Activated CD8-positive, alpha-beta memory T cell treated with anti-CD3 and anti-CD28 coated beads, Interleukin-2, amount 50 U/mL, for 4 hours (primary cell): Measurements from ENCODE around the gene PAIP2.
A peak's percentile ranks its signal among the peaks of the same experiment; 100 is the strongest.
"Not testable (repeated sequence)": the region's sequence is repeated elsewhere in the genome, so short reads cannot be mapped to it uniquely, and the experiment has no call there.

Experiments
- DNase-seq: peaks from one replicate; pipeline ENCODE4 v3.0.0-alpha.2; 2020

Gene PAIP2

DNA sequence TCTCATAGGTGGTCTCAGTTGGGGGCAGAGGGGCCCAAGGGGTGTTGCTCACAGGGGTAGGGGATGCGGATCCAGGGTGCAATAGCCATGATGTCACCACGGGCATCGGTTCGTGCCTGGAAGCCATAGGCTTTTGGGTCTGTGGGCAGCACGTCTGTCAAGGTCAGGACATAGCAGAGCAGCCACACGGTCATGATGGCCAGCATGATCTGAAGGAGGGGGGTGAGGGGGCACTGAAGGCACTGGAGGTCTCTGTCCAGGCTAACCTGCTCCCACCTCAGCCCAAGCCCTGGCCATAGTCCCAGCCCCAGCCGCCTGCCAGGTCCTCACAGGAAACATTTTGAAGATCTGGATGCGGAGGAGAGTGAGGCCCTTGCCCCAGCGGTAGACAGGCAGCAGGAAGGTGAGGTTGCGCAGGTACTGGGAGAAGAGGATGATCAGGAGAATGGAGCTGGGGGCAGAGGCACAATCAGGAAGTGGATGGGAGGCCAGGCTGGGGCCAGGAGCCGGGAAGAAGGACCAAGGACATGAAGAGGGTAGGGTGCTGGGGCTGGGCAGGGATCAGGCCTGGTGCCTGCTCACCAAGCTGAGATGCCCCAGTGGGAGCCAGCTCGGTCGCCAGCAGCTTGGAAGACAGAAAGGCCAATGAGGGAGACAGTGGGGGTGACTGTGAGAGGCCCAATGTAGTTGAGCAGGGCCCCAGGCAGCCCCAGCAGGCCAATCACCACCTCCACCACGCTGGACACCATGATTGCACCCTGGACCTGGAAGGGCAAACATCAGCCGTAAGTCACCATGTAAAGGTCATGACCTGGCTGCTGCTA lies 38.2 kb downstream of the PAIP2 start:
- no peak for DNase-seq

DNA sequence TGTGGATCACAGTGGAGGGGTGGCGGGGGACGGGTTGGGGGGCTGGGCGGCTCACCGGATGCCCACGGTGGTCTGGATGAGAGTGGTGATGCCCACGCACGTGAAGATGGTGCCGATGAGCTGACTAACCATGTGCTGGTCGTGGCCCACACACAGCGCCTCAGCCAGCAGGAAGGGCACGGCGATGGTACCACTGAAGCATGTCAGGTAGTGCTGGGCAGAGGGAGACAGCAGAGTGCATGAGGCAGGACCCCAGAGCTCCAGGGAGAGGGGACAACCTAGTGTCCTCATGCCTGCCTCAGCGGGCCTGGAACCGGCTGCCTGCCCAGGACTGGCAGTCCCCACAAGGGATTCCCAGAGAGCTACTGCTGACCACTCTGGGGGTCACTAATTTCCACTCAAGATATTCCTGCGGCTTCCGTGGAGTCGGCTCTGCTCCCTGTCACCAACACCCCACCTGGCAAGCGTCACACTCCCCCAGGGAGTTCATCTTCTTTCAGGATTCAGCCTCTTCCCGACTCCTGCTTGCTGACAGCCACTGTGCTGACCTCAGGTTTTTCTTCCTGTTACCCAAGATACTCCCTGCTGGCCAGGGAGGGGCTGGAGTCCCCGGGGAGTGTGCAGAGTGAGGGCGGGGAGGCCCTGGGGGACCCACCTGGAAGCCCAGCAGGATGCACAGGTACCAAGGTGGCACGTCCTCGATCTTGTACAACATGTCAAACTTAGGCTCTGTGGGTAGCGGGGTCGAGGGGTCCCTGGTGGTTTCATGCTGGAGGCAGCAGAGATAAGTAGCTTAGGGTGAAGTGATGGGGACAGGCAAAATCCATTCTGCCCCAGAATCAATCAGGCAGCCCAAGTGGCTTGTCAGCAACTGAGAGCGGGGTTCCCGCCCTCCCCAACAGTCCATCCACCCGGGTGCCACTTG lies 40.4 kb downstream of the PAIP2 start:
- no peak for DNase-seq

DNA sequence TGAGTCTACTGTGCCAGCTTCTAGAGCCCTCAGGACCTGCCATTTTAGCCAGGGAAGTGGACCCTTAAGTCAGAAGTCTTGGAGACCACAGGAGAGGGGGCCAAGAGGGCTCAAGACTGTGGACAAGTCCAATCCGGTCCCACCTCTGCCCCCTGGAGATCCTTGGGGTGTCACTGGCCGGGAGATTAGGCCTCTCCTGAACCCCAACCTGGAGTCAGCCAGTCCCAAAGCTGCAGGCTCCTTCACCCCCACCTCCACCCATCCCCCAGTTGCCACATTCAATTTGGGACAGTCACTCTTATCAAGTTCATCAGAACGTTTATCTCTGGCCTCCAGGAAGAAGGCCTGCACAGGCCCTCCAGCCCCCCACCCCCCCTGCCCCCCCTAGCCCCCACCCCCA lies 41.2 kb downstream of the PAIP2 start:
- DNase-seq: no peak

DNA sequence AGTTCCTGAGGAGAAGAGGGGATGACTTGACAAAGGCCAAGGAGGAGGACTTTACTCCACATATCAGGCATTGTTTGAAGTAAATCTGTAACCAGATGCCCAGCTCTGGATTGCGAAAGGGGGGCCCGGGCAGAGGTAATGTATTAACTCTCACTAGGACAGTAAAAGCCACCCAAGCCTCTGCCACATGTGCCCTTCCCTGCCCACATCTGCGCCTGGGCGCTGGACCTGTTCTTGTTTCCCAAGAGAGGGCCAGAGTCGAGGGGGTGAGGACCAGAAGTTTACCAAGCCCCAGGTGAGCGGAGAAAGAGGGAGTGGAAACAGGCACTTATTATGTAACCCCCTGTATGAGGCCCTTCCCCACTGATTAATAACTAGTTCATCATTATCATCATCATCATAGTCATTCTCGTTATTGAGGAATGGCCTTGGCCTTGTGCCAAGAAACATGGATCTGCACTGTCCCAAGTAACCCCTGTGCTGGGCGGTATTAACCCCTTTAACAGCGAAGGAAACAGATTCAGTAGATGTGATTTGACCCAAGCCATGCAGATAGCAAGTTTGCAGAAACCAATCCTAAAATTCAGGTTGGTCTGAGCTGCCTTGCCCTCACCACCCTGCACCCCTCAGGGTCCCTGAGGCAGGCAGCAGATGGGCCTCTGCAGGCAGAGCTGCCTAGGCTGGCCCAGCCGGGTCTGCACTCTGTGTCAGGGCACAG lies 41.8 kb downstream of the PAIP2 start, which contains the start of gene SLC23A1:
TSS of gene SLC23A1 (minus strand) at position 23 of the 718 bp plus-strand sequence. CDS start 44 bp downstream, outside the sequence.
- no peak for DNase-seq

DNA sequence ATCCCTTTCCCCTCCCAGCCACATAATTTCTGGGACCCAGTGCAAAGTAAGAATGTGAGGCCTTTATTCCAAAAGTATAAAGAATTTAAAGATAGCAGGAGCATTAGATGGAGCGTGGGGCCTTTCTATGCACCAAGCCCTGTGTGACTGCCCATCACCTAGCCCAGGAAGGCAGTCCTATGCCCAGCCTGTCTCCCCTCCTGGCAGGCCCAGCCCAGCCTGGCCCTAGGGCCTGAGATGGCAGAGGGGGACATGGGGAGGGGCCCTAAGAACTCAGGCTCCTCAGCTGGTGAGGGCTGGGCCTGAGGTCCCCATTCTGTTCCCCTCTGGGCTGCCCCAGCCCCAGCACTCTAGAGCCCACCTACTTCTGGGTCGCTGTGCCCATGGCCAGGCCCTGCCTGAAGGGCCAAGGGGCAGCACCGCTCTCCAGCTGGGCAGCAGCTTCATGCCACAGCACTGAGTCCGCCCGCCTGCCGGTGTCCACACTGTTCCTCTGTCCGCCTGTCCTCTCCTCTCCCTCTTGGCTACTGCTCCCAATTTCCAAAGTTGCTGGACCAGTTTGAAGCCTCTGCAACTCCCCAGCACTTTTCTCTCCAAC lies 42.4 kb downstream of the PAIP2 start:
- DNase-seq: no peak

DNA sequence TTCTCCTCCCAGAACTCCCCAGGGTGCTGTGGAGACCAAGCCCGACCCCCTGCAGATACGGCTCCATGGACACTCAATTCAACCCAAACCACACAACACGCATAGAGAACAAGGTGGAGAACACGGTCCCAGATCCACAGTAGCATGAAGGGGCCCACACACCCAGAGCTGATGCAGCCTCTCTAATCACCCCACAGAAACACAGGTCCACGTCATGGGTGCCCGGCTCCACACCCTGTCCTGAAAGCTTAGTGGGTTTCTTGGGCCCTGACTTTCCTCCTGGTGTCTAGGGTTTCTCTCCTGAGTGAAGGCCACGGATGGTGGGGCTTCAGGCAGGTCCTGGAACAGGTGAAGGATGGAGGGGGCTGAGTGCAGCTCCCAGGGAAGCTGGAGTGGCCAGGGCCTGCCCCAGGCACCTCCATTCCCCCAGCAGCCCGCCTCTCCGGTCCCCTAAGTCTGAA lies 43.0 kb downstream of the PAIP2 start:
- no peak for DNase-seq

DNA sequence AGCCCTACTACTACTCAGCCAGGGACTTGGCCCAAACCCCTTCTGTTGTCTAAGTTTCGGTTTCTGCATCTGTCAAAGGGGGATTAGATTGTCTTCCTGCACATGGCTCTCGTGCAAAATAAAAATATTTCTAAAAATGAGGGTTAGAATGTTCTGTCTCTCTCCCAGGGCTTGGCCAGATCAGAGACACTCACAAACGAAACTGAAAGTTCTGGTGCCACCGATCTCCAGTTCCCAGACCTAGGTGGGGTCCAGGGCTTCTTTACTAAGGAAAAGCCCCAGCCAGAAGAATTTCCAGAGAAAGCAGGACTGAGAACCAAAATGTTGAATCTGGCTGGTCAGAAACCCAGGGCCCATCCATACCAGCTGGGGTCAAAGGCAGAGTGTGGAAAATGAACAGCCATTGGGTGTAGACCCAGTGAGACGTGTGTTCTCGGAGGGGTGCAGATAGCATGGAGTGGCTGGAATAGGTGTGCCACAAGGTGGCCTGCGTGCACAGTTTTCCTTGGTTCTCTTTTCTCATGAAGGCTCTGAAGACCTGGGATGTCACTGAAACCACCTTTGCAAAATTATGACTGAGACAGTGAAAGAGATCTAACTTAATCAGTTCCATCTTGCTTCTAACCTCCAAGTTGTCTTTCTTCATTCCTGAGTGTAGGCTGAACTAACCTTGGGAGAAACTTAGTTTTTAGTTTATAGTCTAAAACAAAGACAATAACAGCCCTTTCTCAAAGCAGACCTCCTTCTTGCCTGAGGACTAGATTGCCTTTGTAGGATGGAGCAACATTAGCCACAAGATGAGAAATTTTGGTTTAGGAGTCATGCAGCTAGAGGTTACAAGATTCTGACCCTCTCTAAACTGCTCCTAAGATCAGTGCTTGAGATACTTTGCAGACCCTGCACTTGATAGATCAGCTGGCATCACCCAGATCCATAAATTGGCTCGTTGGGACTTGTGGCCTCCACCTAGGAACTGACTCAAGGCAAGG lies 43.7 kb downstream of the PAIP2 start:
- no peak for DNase-seq

DNA sequence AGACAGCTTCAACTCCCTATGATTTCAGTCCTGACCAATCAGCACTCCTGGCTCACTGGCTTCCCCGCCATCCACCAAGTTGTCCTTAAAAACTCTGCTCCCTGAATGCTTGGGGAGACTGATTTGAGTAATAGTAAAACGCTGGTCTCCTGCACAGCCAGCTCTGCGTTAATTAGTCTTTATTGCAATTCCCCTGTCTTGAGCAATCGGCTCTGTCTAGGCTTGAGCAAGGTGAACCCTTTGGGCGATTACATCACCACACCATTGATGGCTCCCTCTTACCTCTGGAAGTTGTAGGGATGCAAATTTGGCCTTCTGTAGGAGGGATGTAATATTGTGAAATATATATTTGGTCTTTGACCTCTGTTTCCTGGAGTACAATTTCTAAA lies 44.4 kb downstream of the PAIP2 start:
- DNase-seq: no peak

DNA sequence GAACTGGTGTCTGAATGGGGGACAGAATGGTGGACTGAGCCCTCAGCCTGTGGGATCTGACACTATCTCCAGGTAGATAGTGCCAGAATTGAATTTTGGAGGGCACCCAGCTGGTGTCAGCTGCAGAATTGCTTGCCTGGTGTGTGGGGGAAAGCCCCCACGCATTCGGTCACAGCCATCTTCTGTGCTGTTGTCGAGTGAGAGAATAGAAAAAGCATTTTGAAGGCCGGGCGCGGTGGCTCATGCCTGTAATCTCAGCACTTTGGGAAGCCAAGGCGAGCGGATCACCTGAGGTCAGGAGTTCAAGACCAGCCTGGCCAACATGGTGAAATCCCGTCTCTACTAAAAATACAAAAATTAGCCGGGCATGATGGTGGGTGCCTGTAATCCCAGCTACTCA lies 45.3 kb downstream of the PAIP2 start:
- not testable (repeated sequence) for DNase-seq

DNA sequence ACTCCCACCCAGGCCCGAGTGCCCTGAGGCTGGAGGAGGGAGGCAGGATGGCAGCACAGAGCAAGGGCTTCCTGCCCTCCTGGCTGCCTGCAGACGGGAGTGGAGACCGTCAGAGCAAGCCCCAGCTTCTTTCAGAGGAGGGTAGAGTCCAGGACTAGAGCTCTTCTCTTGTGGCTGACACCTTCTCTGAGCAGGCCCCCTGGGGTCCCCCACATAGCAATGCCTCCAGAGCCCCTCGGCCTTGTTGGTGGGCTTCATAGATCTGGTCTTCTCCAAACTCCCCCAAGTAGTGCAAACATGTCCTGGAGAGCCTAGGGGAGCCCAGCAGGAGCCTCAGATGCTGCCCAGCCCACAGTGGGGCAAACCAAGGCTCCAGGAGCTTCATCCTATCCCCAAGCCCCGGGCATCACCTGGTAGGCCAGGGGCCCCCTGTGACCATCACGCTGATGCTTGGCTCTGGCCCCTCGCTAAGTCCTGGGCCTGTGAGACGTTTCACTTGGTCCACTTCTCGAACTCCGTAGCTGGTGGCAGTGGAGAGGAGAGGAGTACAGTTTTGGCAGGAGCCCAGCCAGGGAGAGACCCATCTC lies 46.0 kb downstream of the PAIP2 start:
- DNase-seq: no peak

DNA sequence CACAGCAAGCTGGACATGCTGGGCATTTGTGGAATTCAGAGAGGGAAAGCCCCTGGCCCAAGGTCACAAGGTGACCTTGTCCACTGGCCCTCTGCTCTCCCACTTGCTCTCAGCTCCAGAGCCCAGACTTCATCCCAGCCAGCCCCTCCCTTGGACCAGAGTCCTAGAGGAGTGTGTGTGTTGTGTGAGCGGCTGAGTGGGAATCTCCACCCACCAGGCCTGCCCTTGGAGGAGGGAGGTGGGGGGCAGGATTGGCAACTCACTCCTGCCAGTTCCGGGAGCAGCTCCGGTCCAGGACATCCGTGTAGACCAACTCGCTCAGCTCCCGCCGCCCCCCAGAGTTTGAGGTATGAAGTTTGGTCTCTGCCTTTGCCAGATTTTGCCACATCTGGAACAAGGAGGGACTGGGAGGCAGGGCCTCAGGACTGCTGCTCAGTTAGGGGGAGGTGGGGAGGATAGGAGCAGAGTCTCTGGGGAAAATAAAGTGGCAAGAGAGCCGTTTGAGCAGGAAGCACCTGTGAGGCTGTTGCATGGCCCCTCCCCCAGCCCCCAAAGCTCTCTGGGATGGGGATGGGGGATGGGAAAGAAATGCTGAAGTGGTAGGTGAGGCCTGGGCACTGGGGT lies 46.7 kb downstream of the PAIP2 start:
- no peak for DNase-seq

DNA sequence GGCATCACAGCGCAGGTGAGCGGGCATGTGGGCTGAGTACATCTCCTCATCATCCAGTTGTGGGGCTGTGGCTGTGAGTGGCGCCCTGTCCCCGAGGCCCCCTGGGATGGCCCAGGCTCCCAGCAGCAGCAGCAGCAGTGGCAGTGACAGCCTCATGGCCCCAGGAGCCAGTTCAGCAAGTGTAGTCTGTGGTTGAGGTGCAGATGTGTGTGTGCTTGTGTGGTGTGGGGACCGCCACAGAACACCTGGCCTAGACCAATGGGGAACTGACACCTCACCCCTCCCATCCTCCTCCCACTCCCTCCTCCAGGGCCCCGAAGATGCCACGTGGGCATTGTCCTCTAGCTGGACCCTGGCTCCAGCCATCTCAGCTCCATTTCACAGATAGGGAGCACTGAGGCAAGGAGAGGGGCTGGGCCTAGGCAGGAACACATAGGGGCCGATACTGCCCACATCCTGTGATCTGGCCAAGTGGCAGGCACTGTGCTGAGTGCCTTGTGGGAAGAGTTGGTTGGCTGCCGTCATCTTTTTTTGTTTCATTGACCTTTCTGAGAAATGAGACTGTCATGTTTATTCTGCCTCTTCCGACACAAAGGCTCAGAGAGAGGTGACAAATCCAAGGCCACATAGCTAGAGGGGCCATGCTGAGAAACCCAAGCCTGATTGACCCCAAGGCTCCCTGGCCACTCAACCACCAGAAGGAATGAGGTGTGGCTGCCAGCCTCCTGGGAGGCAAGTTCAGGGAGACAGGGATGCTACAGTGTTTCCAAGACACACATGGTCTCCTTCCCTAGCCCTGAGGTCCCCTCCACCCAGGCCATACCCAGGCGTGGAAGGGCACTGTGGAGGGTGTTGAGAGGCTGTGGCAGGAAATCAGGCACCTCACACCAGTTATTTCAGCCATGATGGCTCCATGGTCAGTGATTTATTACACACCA lies 48.3 kb downstream of the PAIP2 start, which contains the start of gene MZB1:
TSS of gene MZB1 (minus strand) at position 213 of the 938 bp plus-strand sequence. CDS start at position 156, 57 bp downstream.
- peak; percentile 61 for DNase-seq

DNA sequence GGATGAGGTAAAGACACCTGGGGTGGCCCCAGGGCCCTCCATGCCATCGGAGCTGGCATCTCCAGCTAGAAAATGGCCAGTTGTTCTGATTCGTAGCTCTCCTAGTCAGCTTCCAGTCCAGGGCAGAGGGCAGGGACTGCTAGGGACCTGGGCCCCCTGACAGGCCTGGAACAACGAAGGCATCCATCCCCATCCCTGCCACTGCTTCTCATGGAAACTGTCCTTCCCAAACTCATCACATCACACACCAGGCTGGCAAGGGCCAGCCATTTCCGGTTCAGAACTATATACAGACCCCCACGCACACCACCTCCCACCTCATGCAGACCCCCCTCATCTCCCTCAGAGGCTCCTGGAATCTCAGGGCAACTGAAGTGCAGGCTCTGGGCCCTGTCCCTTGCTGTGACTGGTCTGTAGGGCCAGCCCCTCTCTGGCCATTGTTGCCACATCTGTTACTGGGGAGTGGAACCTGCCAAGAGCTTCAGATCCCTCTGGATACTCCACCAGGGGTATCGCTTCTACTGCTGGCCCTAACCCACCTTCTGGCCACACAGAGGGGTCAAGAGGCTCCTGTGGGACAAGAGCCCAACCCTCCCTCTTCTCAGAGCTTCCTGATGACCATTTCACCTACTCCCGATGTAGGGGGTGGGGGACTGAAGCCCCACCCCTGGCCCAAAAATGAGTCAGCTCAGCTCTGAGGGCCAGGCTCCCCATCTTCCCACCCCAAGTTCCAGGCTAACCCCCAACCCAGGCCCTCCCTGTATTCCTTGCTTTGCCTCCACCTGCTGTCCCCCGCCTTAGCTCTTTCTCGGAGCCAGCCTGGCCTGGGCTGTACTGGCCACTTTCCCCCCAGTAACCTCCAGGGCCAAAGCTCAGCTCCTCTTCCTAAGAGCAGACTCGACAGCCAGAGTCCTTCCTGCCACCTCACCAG lies 49.2 kb downstream of the PAIP2 start:
- no peak for DNase-seq

DNA sequence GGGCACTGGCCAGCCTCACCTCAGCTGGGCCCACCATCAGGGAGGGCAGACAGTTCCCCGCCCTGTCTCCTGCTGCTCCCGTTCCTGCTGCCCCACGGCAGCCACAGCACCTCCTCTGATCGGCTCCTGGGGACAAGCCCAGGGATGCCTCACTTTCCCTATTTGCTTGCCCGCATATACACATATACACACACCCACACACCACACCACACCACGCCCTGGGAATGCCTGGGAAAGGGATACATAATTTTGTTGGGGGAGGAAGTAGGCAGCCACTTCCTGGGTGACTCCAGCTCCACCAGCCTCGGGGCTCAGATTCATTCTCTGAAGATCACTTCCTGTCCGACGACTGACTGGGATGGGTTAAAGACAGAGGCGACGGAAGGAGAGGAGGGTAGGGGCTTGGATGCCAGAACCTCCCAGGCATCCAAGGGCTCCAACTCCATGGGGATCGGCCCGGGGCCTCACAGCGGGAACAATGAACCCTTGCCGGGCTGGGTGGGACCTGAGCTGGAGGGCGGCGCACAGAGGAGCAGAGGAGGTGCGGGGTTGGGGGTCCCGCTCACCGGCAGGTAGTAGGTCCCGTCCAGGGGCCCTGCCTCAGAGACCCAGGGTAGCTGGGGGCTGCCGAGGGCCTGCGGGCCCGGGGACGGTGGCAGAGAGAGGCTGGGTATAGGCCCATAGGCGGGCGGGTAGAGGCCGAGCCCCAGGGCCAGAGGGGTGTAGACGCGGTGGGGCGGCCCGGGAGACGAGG lies 50.1 kb downstream of the PAIP2 start:
- DNase-seq: no peak

DNA sequence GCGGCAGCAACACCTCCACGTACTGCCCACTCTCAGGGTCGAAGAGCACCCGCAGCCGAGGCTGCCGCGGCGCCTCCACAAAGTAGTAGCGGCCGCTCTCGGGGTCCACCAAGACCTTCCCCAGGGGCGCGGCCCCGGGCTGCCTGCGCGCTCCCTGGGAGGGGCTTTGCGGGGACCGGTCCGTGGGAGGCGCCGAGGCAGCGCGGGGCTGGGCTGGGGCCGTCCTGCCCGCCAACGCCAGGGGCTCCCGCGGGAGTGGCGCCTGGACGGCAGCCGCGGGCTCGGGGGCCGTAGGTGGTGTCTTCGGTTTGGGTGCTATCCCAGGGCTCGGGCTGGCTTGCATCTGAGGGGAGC lies 50.6 kb downstream of the PAIP2 start:
- no peak for DNase-seq

DNA sequence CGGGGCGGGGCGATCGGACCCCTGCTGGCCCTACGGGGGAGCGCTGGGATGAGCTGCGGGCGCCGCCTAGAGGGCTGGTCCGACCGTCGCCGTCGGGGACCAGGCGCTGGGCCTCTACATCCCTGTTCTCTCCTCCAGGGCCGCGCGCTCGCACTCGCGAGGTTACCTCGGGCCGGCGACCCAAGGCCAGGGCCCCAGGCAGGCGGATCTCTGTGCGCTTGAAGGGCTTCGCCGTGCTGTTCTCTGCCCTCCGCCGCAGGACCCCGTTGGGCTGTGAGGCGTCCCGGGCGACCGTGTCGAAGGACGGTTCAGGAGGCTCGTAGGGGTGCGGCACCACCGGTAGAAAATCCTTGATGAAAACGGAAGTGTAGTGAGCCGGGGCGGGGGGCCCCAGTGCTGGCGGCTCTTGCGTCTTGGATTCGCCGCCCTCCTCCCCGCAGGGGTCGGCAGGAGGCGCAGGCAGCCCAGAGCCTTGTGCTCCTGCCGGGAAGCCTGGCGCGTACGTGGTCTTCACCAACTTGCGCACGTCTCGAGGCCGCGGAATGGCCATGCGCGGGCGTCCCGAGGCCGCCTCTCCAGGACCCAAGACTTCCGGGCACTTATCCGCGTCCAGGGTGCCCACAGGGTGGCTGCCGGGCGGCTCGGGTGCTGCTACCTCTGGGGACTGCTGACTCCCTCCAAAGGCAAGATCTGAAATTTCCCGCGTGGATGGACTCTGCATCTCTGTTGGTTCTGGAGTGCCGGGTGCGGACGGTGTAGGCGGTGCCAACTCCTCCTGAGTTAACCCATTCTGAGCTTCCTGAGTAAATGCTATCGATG lies 51.2 kb downstream of the PAIP2 start:
- DNase-seq: peak; percentile 75
